Stimulated activated CD8-positive, alpha-beta memory T cell treated with anti-CD3 and anti-CD28 coated beads, Interleukin-7, amount 100 ng/mL, for 24 hours (primary cell): ENCODE data around the gene REPIN1.

ENCODE experiments used
- DNase-seq: peaks from one replicate; pipeline ENCODE4 v3.0.0-alpha.2; 2020; ENCODE audit warnings: low read depth

REPIN1 gene

GRCh38 chr7:150368096-150368883 is at the start of gene REPIN1:
TSS of gene REPIN1 (plus strand) at chr7:150368822. CDS start at chr7:150369712, 890 bp downstream.
- DNase-seq = peak; percentile 65

- no peak for DNase-seq
Observed at GRCh38 chr7:150321788-150322113, 46.9 kb upstream of the REPIN1 start.

GRCh38 chr7:150322114-150322832 is 46.3 kb upstream of the REPIN1 start:
- DNase-seq = peak; percentile 25

- peak; percentile 30 for DNase-seq
Observed at GRCh38 chr7:150322833-150323681, 45.6 kb upstream of the REPIN1 start, which contains the start of the genes ACTR3C and LRRC61. TSS of gene ACTR3C (minus strand) at chr7:150323545. CDS start at chr7:150295296, 28,249 bp downstream. TSS of gene LRRC61 (plus strand) at chr7:150323355. CDS start at chr7:150336862, 13,507 bp downstream.

GRCh38 chr7:150323682-150324372 is 44.8 kb upstream of the REPIN1 start:
- DNase-seq = no peak

GRCh38 chr7:150324373-150324961 is 44.2 kb upstream of the REPIN1 start:
- DNase-seq = no peak

GRCh38 chr7:150325110-150325611 is 43.5 kb upstream of the REPIN1 start:
- DNase-seq = no peak

GRCh38 chr7:150325901-150326300 is 42.7 kb upstream of the REPIN1 start:
- no peak for DNase-seq

GRCh38 chr7:150326657-150327268 is 41.9 kb upstream of the REPIN1 start:
- DNase-seq = no peak

- DNase-seq = no peak
Observed at GRCh38 chr7:150327308-150327707, 41.3 kb upstream of the REPIN1 start.

- DNase-seq = no peak
Observed at GRCh38 chr7:150329331-150330120, 39.1 kb upstream of the REPIN1 start.

- DNase-seq = no peak
Observed at GRCh38 chr7:150330211-150330885, 38.3 kb upstream of the REPIN1 start.

GRCh38 chr7:150332852-150333635 is 35.6 kb upstream of the REPIN1 start:
- no peak for DNase-seq

GRCh38 chr7:150333659-150334058 is 35.0 kb upstream of the REPIN1 start:
- no peak for DNase-seq

- DNase-seq = no peak
Observed at GRCh38 chr7:150334108-150334507, 34.5 kb upstream of the REPIN1 start.

- no peak for DNase-seq
Observed at GRCh38 chr7:150335108-150335773, 33.4 kb upstream of the REPIN1 start.

GRCh38 chr7:150335774-150336112 is 32.9 kb upstream of the REPIN1 start:
- no peak for DNase-seq

- DNase-seq = no peak
Observed at GRCh38 chr7:150336746-150337145, 31.9 kb upstream of the REPIN1 start.
